ENCODE measurements around the gene NCKAP5. TPM values are rescaled to one million over a fixed set of nuclear protein-coding genes. Genes with fewer than 3 reads are reported as not detected.

NCKAP5 gene
- under 1 TPM in 2 of 3 donors, not detected in 1; 0.12 to 0.20 TPM for total RNA-seq
- 0.32 TPM for total RNA-seq (2013)

GRCh38 chr2:133568172-133568571 lies at the start of gene NCKAP5:
TSS of gene NCKAP5 (minus strand) at chr2:133568463. CDS start at chr2:133517526, 50,937 bp downstream.
- H3K4me3 ChIP-seq (ENCODE audit: low read length), result no peak within 1 kb of the TSS
- Mint-ChIP-seq H3K27me3 (ENCODE audit: low read depth in 2 of 2) (peaks cover 0 to 7% of the 10 kb centered on the region in 2 donors), H3K36me3 (no peaks in the 10 kb centered on the region), H3K27ac (no peak within 1 kb of the TSS), H3K4me3 (no peak within 1 kb of the TSS), H3K4me1 (no peaks in the 10 kb centered on the region), H3K9me3 (peaks cover 0 to 2% of the 10 kb centered on the region in 2 donors)
- DNase-seq (no peak), ATAC-seq (no peak)
- 6% methylated on average over 12 of the region's 12 CpGs for WGBS (ENCODE audit: insufficient coverage)
- H3K4me1 ChIP-seq (ENCODE audit: control insufficient read depth, insufficient read depth, low read length), result no peaks in the 10 kb centered on the region
- H3K36me3 ChIP-seq (ENCODE audit: control insufficient read depth, insufficient read depth, low read length), result no peaks in the 10 kb centered on the region
- TF ChIP-seq, protein P1, sequence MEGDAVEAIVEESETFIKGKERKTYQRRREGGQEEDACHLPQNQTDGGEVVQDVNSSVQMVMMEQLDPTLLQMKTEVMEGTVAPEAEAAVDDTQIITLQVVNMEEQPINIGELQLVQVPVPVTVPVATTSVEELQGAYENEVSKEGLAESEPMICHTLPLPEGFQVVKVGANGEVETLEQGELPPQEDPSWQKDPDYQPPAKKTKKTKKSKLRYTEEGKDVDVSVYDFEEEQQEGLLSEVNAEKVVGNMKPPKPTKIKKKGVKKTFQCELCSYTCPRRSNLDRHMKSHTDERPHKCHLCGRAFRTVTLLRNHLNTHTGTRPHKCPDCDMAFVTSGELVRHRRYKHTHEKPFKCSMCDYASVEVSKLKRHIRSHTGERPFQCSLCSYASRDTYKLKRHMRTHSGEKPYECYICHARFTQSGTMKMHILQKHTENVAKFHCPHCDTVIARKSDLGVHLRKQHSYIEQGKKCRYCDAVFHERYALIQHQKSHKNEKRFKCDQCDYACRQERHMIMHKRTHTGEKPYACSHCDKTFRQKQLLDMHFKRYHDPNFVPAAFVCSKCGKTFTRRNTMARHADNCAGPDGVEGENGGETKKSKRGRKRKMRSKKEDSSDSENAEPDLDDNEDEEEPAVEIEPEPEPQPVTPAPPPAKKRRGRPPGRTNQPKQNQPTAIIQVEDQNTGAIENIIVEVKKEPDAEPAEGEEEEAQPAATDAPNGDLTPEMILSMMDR (IDR thresholded peaks at IDR 0.05), result no peak
- H3K27ac ChIP-seq (ENCODE audit: low read length), result no peak within 1 kb of the TSS
- intact Hi-C loops (cut with micrococcal nuclease), result no loop called here
- H3K27me3 ChIP-seq (ENCODE audit: control insufficient read depth, insufficient read depth, low read length), result no peaks in the 10 kb centered on the region
- no peaks in the 10 kb centered on the region for H3K9me3 ChIP-seq (ENCODE audit: control insufficient read depth, insufficient read depth, low read length)

- TF ChIP-seq, protein P1 (IDR thresholded peaks at IDR 0.05), result no peak
- Histone ChIP-seq H3K27ac (ENCODE audit: low read length) (no peak overlapping the region), H3K4me1 (ENCODE audit: control insufficient read depth, insufficient read depth, low read length) (no peaks in the 10 kb centered on the region), H3K36me3 (ENCODE audit: control insufficient read depth, insufficient read depth, low read length) (no peaks in the 10 kb centered on the region), H3K9me3 (ENCODE audit: control insufficient read depth, insufficient read depth, low read length) (peaks cover 4% of the 10 kb centered on the region), H3K27me3 (ENCODE audit: control insufficient read depth, insufficient read depth, low read length) (no peaks in the 10 kb centered on the region), H3K4me3 (ENCODE audit: low read length) (no peak overlapping the region)
- ATAC-seq (no peak), DNase-seq (no peak)
- no peaks in the 10 kb centered on the region for H3K36me3 Mint-ChIP-seq
- intact Hi-C loops (cut with micrococcal nuclease), result no loop called here
- H3K4me1 Mint-ChIP-seq, result no peaks in the 10 kb centered on the region
- no peaks in the 10 kb centered on the region for H3K27me3 Mint-ChIP-seq (ENCODE audit: low read depth in 2 of 2)
- H3K4me3 Mint-ChIP-seq, result no peak overlapping the region
- H3K27ac Mint-ChIP-seq, result no peak overlapping the region
- H3K9me3 Mint-ChIP-seq, result peaks cover 12 to 13% of the 10 kb centered on the region in 2 donors
Observed at GRCh38 chr2:133609664-133610063, 41.4 kb upstream of the NCKAP5 start.

DNA sequence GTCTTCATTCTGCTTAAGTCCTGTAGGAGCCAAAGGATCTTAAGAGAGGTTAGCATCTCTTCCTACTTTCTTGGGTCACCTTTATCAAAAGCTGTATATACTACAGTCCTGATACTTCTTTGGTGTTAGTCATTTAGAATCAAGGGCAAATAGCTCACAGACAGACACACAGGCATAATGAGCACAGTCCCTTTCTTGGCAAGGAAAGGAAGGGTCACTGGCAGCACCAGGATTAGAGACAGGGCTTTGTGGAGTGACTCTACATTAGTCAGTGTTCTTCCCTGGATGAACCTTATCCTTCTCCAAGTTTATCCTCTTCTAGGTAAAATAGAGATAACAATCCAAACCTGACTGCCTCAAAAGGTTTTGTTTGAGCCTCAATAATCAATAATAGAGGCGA lies 40.0 kb upstream of the NCKAP5 start:
- TF ChIP-seq, protein P1 (IDR thresholded peaks at IDR 0.05), result no peak
- Histone ChIP-seq H3K4me1 (ENCODE audit: control insufficient read depth, insufficient read depth, low read length) (no peaks in the 10 kb centered on the region), H3K27ac (ENCODE audit: low read length) (no peak overlapping the region), H3K9me3 (ENCODE audit: control insufficient read depth, insufficient read depth, low read length) (no peaks in the 10 kb centered on the region), H3K27me3 (ENCODE audit: control insufficient read depth, insufficient read depth, low read length) (no peaks in the 10 kb centered on the region), H3K4me3 (ENCODE audit: low read length) (no peak overlapping the region), H3K36me3 (ENCODE audit: control insufficient read depth, insufficient read depth, low read length) (no peaks in the 10 kb centered on the region)
- ATAC-seq (no peak), DNase-seq (no peak)
- H3K4me3 Mint-ChIP-seq, result no peak overlapping the region
- no peaks in the 10 kb centered on the region for H3K4me1 Mint-ChIP-seq
- peaks cover 7 to 9% of the 10 kb centered on the region in 2 donors for H3K9me3 Mint-ChIP-seq
- intact Hi-C loops (cut with micrococcal nuclease), result no loop called here
- H3K27ac Mint-ChIP-seq, result no peak overlapping the region
- no peaks in the 10 kb centered on the region for H3K27me3 Mint-ChIP-seq (ENCODE audit: low read depth in 2 of 2)
- 83% methylated on average over 1 of the region's 1 CpG for WGBS (ENCODE audit: insufficient coverage)
- no peaks in the 10 kb centered on the region for H3K36me3 Mint-ChIP-seq

GRCh38 chr2:133607679-133608078 lies 39.4 kb upstream of the NCKAP5 start:
- Mint-ChIP-seq H3K36me3 (no peaks in the 10 kb centered on the region), H3K27ac (no peak overlapping the region), H3K4me1 (no peaks in the 10 kb centered on the region), H3K4me3 (no peak overlapping the region), H3K9me3 (peaks cover 7 to 9% of the 10 kb centered on the region in 2 donors), H3K27me3 (ENCODE audit: low read depth in 2 of 2) (no peaks in the 10 kb centered on the region)
- H3K27ac ChIP-seq (ENCODE audit: low read length), result no peak overlapping the region
- no peak overlapping the region for H3K4me3 ChIP-seq (ENCODE audit: low read length)
- no CpG with 5 or more reads among the region's 1 CpG for WGBS (ENCODE audit: insufficient coverage)
- intact Hi-C loops (cut with micrococcal nuclease), result no loop called here
- DNase-seq (no peak), ATAC-seq (no peak)
- no peaks in the 10 kb centered on the region for H3K36me3 ChIP-seq (ENCODE audit: control insufficient read depth, insufficient read depth, low read length)
- no peaks in the 10 kb centered on the region for H3K4me1 ChIP-seq (ENCODE audit: control insufficient read depth, insufficient read depth, low read length)
- H3K9me3 ChIP-seq (ENCODE audit: control insufficient read depth, insufficient read depth, low read length), result no peaks in the 10 kb centered on the region
- TF ChIP-seq, protein P1 (IDR thresholded peaks at IDR 0.05), result no peak
- H3K27me3 ChIP-seq (ENCODE audit: control insufficient read depth, insufficient read depth, low read length), result no peaks in the 10 kb centered on the region
